ENCODE results near the gene HELZ.

DNA sequence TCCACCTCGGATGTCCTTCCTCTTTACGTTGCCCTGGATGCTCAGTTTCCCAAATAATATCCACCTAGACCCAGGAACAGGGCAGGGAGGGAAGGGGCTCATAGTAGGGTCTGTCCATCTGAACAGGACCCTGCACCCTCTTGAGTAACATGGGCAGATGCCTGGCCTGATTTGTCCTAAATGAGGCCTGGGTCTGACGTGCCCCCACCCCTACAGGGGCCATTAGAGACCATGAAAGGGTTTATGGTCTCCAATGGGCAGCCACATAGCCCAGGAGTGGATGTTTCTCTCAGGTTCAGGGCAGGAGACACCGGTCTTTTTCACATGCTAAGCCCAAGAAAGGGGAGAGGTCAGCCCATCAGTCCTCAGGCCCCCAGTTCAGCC is 193.8 kb downstream of the HELZ start:
- TF ChIP-seq, protein P1, sequence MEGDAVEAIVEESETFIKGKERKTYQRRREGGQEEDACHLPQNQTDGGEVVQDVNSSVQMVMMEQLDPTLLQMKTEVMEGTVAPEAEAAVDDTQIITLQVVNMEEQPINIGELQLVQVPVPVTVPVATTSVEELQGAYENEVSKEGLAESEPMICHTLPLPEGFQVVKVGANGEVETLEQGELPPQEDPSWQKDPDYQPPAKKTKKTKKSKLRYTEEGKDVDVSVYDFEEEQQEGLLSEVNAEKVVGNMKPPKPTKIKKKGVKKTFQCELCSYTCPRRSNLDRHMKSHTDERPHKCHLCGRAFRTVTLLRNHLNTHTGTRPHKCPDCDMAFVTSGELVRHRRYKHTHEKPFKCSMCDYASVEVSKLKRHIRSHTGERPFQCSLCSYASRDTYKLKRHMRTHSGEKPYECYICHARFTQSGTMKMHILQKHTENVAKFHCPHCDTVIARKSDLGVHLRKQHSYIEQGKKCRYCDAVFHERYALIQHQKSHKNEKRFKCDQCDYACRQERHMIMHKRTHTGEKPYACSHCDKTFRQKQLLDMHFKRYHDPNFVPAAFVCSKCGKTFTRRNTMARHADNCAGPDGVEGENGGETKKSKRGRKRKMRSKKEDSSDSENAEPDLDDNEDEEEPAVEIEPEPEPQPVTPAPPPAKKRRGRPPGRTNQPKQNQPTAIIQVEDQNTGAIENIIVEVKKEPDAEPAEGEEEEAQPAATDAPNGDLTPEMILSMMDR (IDR thresholded peaks at IDR 0.05): no peak
- TF ChIP-seq POLR2A (IDR thresholded peaks at IDR 0.05): no peak
